HG03095 (cell line): ENCODE data around the gene PLEKHS1.
"Not testable (repeated sequence)": the region's sequence is repeated elsewhere in the genome, so short reads cannot be mapped to it uniquely, and the experiment has no call there.

Experiments
- ATAC-seq: cut with Tn5 transposase; IDR thresholded peaks from one replicate; pipeline ENCODE4 v1.9.1; 2021; ENCODE audit warnings: moderate library complexity; ENCODE audit not compliant: unreplicated experiment

The PLEKHS1 gene

DNA sequence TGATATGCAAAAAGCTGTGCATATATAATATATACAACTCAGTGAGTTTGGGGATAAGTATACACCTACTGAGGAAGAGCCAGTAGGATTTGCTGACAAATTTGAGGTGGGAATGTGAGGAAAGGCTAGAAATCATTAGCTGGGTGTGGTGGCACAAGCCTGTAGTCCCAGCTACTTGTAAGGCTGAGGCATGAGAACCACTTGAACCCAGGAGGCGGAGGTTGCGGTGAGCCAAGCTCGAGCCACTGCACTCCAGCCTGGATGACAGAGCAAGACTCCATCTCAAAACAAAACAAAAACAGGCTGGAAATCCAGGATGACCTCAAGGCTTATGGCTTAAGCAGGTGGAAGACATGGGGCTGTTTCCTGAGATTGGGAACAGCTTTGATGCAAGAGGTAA lies 10.6 kb upstream of the PLEKHS1 start:
- no peak for ATAC-seq

DNA sequence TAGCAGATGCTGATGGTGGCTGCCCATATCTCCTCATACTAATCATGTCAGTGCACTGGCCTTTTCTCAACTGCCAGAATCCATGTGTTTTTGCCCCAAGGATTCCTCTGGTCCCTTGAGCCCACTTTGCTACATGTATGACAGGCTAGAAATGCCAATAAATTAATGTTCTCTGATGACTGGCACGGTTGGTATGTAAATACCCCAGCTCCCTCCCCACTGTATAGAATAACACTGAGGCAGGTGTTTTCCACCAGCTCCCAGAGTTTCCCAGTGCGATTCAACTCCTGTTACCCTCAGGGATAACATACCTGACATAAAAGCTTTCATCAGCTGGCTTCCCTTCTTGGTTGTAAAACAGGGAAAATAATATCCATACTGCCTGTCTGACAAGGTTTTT lies 9.0 kb upstream of the PLEKHS1 start:
- no peak for ATAC-seq

- ATAC-seq, result no peak
Measured at GRCh38 chr10:113743594-113743993, 7.9 kb upstream of the PLEKHS1 start.

- ATAC-seq, result no peak
Measured at GRCh38 chr10:113745374-113745773, 6.1 kb upstream of the PLEKHS1 start.

GRCh38 chr10:113746217-113746957 lies 5.1 kb upstream of the PLEKHS1 start:
- ATAC-seq, result no peak

DNA sequence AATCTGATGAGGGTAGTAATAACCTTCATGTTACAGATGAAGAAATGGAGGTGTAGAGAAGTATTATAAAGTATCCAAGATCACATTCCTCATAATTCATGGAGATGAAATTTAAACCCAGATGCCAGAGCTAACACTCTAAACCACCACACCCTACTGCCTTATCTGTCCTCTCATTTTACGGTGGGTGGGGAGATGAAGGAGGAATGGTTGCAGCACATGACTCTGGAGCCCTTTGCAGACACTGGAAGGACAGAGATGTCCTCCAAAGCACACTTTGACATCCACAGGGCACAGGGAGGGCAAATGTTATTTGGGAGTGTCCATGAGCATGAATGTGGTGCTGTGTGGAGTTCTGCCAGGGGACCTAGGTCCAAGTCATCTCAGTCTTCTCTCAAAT lies 1.1 kb downstream of the PLEKHS1 start:
- ATAC-seq, result no peak

DNA sequence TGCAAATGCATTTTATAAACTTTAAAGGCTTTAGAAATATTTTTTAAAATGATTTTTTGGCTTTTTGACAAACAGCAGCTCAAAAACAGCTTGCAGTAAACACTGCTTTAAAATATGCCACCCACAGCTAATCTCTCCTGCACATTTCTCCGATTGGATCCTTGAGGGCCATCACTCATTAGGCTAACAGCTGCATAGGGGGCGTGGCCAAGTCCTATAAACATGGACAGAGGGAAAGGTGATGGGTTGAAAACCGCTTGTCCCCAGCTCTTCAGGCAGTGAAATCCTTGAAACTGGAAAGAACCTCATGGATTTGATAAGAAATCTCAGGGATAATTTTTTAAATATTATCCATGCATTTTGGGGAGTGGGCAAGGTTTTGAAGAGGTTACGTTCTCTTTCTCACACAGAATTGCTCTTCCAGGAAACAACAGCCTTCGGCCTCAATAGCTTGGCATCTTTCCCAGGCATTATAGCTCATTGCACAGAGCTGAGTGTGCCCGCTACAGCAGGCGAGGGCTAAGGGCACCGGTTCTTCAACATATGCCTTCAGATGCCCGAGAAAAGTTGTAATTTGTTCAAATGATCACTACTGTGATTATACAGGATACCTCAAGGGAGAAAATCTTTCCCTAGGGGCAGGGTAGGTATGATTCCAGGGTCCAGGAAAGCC lies 1.7 kb downstream of the PLEKHS1 start:
- ATAC-seq, result no peak

GRCh38 chr10:113754125-113754524 lies 2.6 kb downstream of the PLEKHS1 start:
- ATAC-seq, result no peak

DNA sequence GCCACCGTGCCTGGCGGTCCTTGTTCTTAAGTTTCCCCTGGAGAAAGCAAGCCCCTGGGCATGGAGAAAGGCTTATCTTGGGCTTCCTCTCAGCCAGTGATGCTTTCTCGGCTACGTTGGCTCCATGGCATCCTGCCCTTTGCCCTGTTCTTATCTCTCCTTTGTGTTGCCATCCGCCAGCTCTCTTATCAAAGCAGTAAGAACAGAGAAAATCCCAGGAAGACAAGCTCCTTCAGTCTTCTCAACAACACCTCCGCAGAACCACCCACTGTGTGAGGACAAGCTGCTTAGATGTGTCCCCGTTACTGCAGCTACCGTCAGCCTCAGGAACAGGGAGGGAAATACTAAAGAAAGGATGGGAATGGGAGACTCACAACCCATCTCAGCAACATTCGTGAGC lies 3.3 kb downstream of the PLEKHS1 start:
- no peak for ATAC-seq

DNA sequence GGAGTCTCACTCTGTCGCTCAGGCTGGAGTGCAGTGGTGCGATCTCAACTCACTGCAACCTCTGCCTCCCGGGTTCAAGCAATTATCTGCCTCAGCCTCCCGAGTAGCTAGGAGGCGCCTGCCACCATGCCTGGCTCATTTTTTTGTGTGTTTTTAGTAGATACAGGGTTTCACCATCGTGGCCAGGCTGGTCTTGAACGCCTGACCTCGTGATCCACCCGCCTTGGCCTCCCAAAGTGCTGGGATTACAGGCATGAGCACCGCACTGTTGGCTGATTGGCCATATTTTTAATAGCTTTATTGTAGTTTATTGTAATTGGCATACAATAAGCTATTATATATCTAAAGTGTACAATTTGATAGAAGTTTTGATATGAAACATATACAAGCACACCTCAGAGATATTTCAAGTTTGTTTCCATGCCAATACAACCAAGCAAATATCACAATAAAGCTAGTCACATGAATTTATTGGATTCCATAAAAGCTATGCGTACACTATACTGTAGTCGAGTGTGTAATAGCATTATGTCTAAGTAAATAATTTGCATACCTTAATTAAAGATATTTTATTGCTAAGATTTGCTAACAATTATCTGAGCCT lies 5.6 kb downstream of the PLEKHS1 start:
- ATAC-seq, result no peak

GRCh38 chr10:113762083-113762482 lies 10.6 kb downstream of the PLEKHS1 start:
- no peak for ATAC-seq

DNA sequence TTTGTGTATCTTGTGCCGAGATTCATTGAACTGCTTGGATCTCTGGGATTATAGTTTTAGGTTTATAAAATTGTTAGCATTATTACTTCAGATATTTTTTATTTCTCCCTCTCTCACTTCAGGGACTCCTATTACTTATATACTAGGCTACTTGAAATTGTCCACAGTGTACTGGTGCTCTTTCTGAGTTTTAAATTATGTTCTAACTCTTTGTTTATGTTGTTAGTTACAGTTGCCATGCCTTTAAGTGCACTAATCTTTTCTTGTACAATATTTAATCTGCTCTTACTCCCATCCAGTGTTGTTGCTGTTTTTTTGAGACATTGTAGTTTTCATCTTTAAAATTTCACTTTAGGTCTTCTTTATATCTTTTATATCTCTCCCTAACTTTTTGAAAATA lies 13.1 kb downstream of the PLEKHS1 start:
- ATAC-seq, result no peak

DNA sequence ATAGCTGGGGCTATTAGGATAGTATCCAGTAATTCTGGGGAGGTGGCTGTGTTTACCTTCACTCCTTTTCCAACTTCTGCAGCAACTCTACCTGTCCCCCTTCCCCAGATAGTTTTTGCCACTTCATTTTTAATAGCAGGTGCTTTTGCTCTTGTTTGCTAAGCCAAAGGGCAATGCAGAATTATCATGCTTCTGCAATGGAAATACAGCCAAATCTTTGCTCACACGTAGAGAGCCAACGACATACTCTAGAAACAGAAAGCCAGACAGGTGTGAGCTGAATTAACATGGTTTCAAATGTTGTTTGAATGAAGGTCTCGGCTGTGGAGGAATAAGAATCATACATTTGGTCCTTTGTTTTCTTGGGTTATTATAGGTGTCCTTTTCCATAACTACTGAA lies 14.4 kb downstream of the PLEKHS1 start:
- no peak for ATAC-seq

GRCh38 chr10:113767222-113767621 lies 15.7 kb downstream of the PLEKHS1 start:
- ATAC-seq, result no peak

DNA sequence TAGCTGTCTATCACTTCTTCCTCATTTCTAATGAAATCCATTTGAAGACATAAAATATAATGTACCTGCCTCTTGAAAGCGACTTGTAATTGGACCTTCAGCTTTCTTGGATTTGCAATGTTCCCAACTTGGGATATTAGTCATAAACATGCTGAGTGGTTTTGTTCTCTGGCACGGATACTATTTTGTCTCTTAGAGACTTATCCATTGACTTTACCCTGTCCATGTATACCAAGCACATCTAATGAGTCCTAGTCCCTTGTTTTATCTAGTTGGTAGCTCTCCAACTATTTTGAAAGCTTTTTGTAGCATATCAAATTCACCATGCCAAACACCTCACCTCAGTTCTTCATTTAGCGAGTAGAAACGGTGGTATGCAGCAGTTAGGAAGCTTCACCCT lies 18.9 kb downstream of the PLEKHS1 start:
- no peak for ATAC-seq

GRCh38 chr10:113771131-113771530 lies 19.6 kb downstream of the PLEKHS1 start:
- ATAC-seq, result not testable (repeated sequence)

DNA sequence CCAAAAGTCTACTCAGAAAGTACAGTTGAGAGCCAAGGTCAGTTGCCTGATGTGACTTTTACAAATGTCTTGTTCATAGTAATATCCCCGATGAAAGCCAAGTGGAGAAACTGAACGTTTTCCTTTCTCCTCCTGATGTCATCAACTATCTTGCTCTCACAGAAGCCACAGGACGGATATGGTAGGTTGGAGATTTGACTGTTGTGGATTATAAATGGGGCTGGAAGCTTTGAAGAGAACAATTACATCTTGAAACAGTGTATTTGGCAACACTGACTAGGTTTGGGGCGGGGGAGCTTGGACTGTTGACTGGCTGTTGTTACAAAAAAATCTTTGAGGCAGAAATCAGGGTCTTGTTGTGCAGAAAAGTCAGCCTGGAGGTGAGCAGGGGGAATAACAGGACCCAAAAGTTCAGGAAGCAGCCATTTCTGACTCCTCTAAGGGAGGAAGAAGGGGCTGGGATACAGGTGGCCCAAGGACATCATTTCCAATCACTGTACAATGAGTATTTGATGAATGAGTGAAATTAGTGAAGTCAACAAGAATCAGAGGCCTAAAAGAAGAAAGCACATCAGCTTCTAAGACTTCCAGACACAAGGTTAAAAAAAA lies 24.3 kb downstream of the PLEKHS1 start:
- no peak for ATAC-seq

GRCh38 chr10:113776553-113776952 lies 25.1 kb downstream of the PLEKHS1 start:
- ATAC-seq, result no peak

DNA sequence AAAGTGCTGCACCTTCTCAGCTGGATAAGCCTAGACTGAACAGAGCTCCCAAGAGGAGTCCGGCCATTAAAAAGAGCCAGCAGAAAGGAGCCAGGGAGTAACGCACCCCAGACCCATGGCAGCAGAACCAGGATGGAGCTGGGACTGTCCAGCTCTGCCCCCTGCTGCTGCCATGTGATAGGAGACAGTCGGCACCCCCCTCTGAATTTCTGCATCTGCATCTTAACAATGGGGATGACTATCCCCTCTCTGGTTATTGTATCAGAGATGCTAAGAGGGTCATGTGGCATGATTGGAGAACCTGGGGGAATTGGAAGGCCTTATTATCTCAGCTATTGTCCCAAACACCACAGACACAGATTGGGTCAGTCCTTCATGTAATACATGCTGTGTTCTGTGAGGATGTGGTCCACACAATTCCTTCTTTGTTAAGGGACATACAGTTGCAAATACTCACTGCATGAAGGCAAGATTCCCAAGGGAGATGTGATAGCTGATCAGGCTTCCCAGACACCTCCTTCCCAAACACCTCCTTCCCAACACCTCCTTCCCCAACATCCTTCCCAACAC lies 29.3 kb downstream of the PLEKHS1 start:
- ATAC-seq, result no peak

DNA sequence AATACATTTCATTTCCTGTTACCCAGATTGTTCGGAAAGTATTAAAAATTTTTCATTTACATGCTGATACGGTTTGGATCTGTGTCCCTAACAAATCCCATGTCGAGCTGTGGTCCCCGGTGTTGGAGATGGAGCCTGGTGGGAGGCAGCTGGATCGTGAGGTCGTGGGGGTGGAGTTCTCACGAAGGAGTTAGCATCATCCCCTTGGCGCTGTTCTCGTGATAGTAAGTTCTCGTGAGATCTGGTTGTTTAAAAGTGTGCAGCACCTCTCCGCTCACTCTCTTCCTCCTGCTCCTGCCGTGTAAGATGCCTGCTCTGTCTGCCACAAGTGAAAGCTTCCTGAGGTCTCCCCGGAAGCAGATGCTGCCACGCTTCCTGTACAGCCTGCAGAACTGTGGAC lies 30.9 kb downstream of the PLEKHS1 start:
- ATAC-seq, result no peak

DNA sequence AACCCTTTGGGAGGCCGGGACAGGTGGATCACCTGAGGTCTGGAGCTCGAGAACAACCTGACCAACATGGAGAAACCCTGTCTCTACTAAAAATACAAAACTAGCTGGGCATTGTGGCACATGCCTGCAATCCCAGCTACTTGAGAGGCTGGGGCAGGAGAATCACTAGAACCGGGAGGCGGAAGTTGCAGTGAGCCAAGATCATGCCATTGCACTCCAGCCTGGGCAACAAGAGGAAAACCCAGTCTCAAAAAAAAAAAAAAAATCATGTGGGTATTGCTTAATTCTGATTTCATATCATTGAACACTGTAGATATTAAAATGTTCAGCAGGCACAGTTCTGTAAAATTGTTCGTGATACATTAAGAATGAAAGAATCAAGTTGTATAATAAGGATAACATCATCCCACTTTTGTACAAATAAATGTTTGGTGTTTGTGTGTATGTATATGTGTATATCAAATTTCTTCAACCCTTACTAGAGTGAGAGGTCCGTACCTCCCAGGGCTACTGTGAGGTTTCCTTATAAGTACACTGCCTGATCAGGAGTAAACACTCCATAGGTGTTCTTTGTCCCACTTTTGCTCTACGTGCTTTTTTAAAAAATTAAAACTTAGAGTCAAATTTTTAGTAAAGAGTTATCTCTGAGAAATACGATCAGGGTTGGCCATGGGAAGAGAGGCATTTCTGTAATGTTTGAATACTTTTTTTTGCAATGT lies 31.7 kb downstream of the PLEKHS1 start:
- ATAC-seq, result no peak
